Fibroblast of mammary gland (primary cell): ENCODE data around the gene BCL2L12.

ENCODE experiments used
- DNase-seq: peaks from one replicate; pipeline ENCODE4 v3.0.0-alpha.2; 2010; ENCODE audit warnings: low read depth
- H3K4me3 ChIP-seq: 2 replicates; pipeline ENCODE4 v1.5.1; 2011; ENCODE audit warnings: low read depth, mild to moderate bottlenecking, low read length, moderate library complexity; ENCODE audit not compliant: control insufficient read depth
- CTCF ChIP-seq: conservative IDR thresholded peaks from 2 replicates; pipeline ENCODE4 v1.5.1; 2011; ENCODE audit warnings: low read depth, low read length, inconsistent platforms; ENCODE audit not compliant: control insufficient read depth, insufficient read depth

Gene BCL2L12

GRCh38 chr19:49685845-49686332 is 20.2 kb downstream of the BCL2L12 start:
- TF ChIP-seq CTCF, result no peak
- DNase-seq, result no peak

GRCh38 chr19:49686503-49687088 is 20.9 kb downstream of the BCL2L12 start:
- DNase-seq, result no peak
- no peak for TF ChIP-seq CTCF
- H3K4me3 ChIP-seq, result no peak overlapping the region

More at GRCh38 chr19:49685845-49686332, 20.2 kb downstream of the BCL2L12 start:
- no peak overlapping the region for H3K4me3 ChIP-seq

- H3K4me3 ChIP-seq, result no peak overlapping the region
These were observed 21.4 kb downstream of the BCL2L12 start for GRCh38 chr19:49687150-49687549.

GRCh38 chr19:49687566-49688316 is 22.0 kb downstream of the BCL2L12 start:
- H3K4me3 ChIP-seq, result no peak overlapping the region
- no peak for TF ChIP-seq CTCF
- no peak for DNase-seq

More at GRCh38 chr19:49687150-49687549, 21.4 kb downstream of the BCL2L12 start:
- no peak for TF ChIP-seq CTCF
- no peak for DNase-seq

- TF ChIP-seq CTCF, result no peak
- H3K4me3 ChIP-seq, result no peak overlapping the region
- no peak for DNase-seq
These were observed 22.9 kb downstream of the BCL2L12 start for GRCh38 chr19:49688531-49689132.

GRCh38 chr19:49689133-49690078 is 23.7 kb downstream of the BCL2L12 start, which contains the start of gene ADM5:
TSS of gene ADM5 (plus strand) at chr19:49689594. CDS start at chr19:49689838, 244 bp downstream.
- no peak for DNase-seq
- TF ChIP-seq CTCF, result peak; percentile 52
- peak within 1 kb of the TSS; percentile 60 for H3K4me3 ChIP-seq
